ENCODE measurements around the gene EBI3. TPM values are rescaled to one million over a fixed set of nuclear protein-coding genes. Genes with fewer than 3 reads are reported as not detected.

The EBI3 gene
- total and polyA plus RNA-seq, 2 of the 13 experiments (the other 11 are each of a cell fraction or from before 2014, with no cell fraction given), result 3.4 TPM; not detected in 1

DNA sequence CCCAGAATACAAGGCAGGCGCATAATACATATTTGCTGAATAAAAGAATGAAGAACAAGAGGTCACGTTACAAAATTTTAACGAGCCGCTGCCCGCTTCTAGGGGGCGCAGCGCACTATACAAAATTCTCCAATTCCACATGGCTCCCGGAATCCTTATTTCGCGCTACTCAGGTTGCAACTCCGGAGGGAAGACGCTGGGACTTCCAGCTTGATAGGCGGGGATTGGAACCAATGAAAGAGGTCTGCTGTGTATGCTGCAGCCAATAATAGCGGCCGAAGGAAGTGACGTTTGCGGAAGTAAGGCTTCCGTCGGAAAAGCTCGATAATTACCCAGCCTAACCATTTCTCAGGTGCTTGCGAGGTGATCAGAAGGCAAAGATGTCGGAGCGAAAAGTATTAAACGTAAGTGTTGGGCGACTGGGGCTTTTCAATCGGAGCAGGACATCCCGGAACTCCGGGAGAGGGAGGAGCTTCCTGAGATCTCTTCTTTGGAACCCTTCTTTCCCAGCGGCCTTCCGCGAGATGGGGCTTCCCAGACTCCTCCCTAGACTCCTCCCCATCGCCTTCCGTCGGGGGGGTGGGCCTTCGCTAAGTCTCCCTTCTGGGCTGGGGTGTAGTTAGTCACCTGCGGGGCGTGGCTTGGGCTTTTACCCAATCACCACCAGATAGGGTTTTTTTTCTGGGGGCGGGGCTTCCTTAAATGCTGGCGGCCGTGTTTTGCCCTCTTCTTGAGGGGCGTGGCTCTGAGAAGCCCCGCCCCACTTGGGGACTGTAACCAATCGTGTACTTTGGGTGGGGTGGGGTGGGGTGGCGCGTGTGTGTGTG is 17.7 kb downstream of the EBI3 start, which contains the start of gene YJU2:
Gene YJU2 (plus strand): TSS at position 314 of the 827 bp plus-strand sequence. CDS start 67 bp downstream, at position 381.
- Histone ChIP-seq H2AFZ (ENCODE audit: low read length) (peak within 1 kb of the TSS; percentile 88), H3K4me3 (replicated peaks in 1 of 3; ENCODE audit: insufficient read depth in 1 of 3, low read depth in 2 of 3, low read length in 3 of 3) (peak within 1 kb of the TSS; percentile 72 to 89 (median 84)), H3K4me2 (ENCODE audit: low read depth, low read length) (peak within 1 kb of the TSS; percentile 82), H3K79me2 (ENCODE audit: insufficient read depth, low read length) (no peaks in the 10 kb centered on the region), H3K27ac (ENCODE audit: extremely low read length, insufficient read depth, low read length) (peak within 1 kb of the TSS; percentile 96), H3K9ac (ENCODE audit: insufficient read depth, low read depth, low read length) (peak within 1 kb of the TSS; percentile 93), H4K20me1 (ENCODE audit: insufficient read depth, low read length) (no peaks in the 10 kb centered on the region), H3K27me3 (ENCODE audit: control insufficient read depth in 1 of 2, insufficient read depth in 2 of 2, low read length in 2 of 2) (no peaks in the 10 kb centered on the region; a peak in 2 of 5 replicates), H3K9me3 (ENCODE audit: low read length) (peaks cover 7% of the 10 kb centered on the region), H3K4me1 (ENCODE audit: insufficient read depth, low read length) (peaks cover 15% of the 10 kb centered on the region), H3K36me3 (replicated peaks in 1 of 2; ENCODE audit: control insufficient read depth in 1 of 2, insufficient read depth in 2 of 2, low read length in 2 of 2) (peaks cover 11 to 26% of the 10 kb centered on the region in 2 experiments; a peak in 4 of 5 replicates)
- 2% methylated on average over 41 of the region's 45 CpGs for WGBS (ENCODE audit: low lambda C conversion rate)
- in situ Hi-C loops (cut with HindIII; ENCODE audit: extremely low pct_ligation_motif_present, low pct_unique_long_range_greater_than_20kb), result no loop called here
- intact Hi-C loops (cut with micrococcal nuclease; ENCODE audit: unreplicated experiment), result no loop called here
- ATAC-seq, result peak; percentile 95
- TSS peak; percentile 99 for BruUV-seq (replicated peaks)
- ChIA-PET CTCF (ENCODE audit: low intra/inter-chr PET ratio, low total read pairs) (no interaction called here), POLR2A (interaction anchor here (0.5 to 1.3 kb wide), 13 partner anchors 13 to 486 kb away, joined by 3 to 25 read pairs (median 4); partner anchors contain the start of genes APBA3, CREB3L3, HDGFL2 and MPND)
- DNase-seq (ENCODE audit: low spot score), result peak; percentile 99
- peak; percentile 95 for FAIRE-seq
- TF ChIP-seq CEBPB (IDR thresholded peaks at IDR 0.05; ENCODE audit: borderline replicate concordance, low read depth, low read length) (no peak), NFKB2 (CRISPR knock-in tag; IDR thresholded peaks at IDR 0.05; ENCODE audit: borderline replicate concordance) (no peak), RBFOX2 (IDR thresholded peaks at IDR 0.05; ENCODE audit: low read depth, low read length) (peak; percentile 73), CBX2 (IDR thresholded peaks at IDR 0.05; ENCODE audit: low read depth, low read length) (no peak), CBX2 (CRISPR knock-in tag; IDR thresholded peaks at IDR 0.05; ENCODE audit: low read depth) (no peak), ZNF224 (CRISPR knock-in tag; IDR thresholded peaks at IDR 0.05) (no peak; the same call in 1 of the 2 replicates), ZNF780A (CRISPR knock-in tag; IDR thresholded peaks at IDR 0.05) (no peak), ZNF143 (CRISPR knock-in tag; IDR thresholded peaks at IDR 0.05) (peak; percentile 78), PITX1 (CRISPR knock-in tag; IDR thresholded peaks at IDR 0.05) (peak; percentile 59; the same call in 1 of the 2 replicates), ZFP41 (CRISPR knock-in tag; IDR thresholded peaks at IDR 0.05; ENCODE audit: borderline replicate concordance) (no peak), CCAR2 (optimal IDR thresholded peaks at IDR 0.05; ENCODE audit: low read depth, low read length) (no peak), MTA1 (CRISPR knock-in tag; IDR thresholded peaks at IDR 0.05; ENCODE audit: borderline replicate concordance) (no peak)
- TF ChIP-seq, protein P1, sequence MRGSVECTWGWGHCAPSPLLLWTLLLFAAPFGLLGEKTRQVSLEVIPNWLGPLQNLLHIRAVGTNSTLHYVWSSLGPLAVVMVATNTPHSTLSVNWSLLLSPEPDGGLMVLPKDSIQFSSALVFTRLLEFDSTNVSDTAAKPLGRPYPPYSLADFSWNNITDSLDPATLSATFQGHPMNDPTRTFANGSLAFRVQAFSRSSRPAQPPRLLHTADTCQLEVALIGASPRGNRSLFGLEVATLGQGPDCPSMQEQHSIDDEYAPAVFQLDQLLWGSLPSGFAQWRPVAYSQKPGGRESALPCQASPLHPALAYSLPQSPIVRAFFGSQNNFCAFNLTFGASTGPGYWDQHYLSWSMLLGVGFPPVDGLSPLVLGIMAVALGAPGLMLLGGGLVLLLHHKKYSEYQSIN (CRISPR knock-in tag; IDR thresholded peaks at IDR 0.05; ENCODE audit: borderline replicate concordance), result no peak
- TF ChIP-seq, protein P2, sequence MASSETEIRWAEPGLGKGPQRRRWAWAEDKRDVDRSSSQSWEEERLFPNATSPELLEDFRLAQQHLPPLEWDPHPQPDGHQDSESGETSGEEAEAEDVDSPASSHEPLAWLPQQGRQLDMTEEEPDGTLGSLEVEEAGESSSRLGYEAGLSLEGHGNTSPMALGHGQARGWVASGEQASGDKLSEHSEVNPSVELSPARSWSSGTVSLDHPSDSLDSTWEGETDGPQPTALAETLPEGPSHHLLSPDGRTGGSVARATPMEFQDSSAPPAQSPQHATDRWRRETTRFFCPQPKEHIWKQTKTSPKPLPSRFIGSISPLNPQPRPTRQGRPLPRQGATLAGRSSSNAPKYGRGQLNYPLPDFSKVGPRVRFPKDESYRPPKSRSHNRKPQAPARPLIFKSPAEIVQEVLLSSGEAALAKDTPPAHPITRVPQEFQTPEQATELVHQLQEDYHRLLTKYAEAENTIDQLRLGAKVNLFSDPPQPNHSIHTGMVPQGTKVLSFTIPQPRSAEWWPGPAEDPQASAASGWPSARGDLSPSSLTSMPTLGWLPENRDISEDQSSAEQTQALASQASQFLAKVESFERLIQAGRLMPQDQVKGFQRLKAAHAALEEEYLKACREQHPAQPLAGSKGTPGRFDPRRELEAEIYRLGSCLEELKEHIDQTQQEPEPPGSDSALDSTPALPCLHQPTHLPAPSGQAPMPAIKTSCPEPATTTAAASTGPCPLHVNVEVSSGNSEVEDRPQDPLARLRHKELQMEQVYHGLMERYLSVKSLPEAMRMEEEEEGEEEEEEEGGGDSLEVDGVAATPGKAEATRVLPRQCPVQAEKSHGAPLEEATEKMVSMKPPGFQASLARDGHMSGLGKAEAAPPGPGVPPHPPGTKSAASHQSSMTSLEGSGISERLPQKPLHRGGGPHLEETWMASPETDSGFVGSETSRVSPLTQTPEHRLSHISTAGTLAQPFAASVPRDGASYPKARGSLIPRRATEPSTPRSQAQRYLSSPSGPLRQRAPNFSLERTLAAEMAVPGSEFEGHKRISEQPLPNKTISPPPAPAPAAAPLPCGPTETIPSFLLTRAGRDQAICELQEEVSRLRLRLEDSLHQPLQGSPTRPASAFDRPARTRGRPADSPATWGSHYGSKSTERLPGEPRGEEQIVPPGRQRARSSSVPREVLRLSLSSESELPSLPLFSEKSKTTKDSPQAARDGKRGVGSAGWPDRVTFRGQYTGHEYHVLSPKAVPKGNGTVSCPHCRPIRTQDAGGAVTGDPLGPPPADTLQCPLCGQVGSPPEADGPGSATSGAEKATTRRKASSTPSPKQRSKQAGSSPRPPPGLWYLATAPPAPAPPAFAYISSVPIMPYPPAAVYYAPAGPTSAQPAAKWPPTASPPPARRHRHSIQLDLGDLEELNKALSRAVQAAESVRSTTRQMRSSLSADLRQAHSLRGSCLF (CRISPR knock-in tag; IDR thresholded peaks at IDR 0.05; ENCODE audit: borderline replicate concordance), result no peak
- TF ChIP-seq, protein P3, sequence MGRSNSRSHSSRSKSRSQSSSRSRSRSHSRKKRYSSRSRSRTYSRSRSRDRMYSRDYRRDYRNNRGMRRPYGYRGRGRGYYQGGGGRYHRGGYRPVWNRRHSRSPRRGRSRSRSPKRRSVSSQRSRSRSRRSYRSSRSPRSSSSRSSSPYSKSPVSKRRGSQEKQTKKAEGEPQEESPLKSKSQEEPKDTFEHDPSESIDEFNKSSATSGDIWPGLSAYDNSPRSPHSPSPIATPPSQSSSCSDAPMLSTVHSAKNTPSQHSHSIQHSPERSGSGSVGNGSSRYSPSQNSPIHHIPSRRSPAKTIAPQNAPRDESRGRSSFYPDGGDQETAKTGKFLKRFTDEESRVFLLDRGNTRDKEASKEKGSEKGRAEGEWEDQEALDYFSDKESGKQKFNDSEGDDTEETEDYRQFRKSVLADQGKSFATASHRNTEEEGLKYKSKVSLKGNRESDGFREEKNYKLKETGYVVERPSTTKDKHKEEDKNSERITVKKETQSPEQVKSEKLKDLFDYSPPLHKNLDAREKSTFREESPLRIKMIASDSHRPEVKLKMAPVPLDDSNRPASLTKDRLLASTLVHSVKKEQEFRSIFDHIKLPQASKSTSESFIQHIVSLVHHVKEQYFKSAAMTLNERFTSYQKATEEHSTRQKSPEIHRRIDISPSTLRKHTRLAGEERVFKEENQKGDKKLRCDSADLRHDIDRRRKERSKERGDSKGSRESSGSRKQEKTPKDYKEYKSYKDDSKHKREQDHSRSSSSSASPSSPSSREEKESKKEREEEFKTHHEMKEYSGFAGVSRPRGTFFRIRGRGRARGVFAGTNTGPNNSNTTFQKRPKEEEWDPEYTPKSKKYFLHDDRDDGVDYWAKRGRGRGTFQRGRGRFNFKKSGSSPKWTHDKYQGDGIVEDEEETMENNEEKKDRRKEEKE (IDR thresholded peaks at IDR 0.05), result no peak
